H7 (cell line): ENCODE measurements around the gene C12orf75. TPM values are rescaled to one million over a fixed set of nuclear protein-coding genes. Genes with fewer than 3 reads are reported as not detected.
"Not testable (repeated sequence)": the region's sequence is repeated elsewhere in the genome, so short reads cannot be mapped to it uniquely, and the experiment has no call there.

Experiments used
- DNase-seq: peaks from one replicate; pipeline ENCODE4 v3.0.0; 2012
- H3K27me3 ChIP-seq: 2 replicates; pipeline ENCODE4 v1.6.0; 2011; ENCODE audit warnings: mild to moderate bottlenecking, low read length; ENCODE audit not compliant: control insufficient read depth, insufficient read depth
- H3K36me3 ChIP-seq: replicated peaks from 2 replicates; pipeline ENCODE4 v1.5.1; 2011; ENCODE audit warnings: low read length; ENCODE audit not compliant: control insufficient read depth, insufficient read depth
- H3K4me3 ChIP-seq: 2 replicates; pipeline ENCODE4 v1.5.1; 2011; ENCODE audit warnings: low read depth, mild to moderate bottlenecking, control low read depth, low read length, moderate library complexity; ENCODE audit not compliant: insufficient read depth
- total RNA-seq: library from RNA; depleted of rRNA; stranded (reverse); fragments of >200 nt; shearing (Covaris generic); gene quantifications from 2 replicates; pipeline ENCODE4 v1.2.3, GENCODE V29; 2014

C12orf75 gene
- total RNA-seq, 1 experiment from 2014 or later, result 7.7 TPM

GRCh38 chr12:105300883-105301282, 29.6 kb upstream of the C12orf75 start:
- no peaks in the 10 kb centered on the region for H3K27me3 ChIP-seq
- H3K36me3 ChIP-seq, result no peaks in the 10 kb centered on the region
- H3K4me3 ChIP-seq, result no peak overlapping the region
- no peak for DNase-seq

DNA sequence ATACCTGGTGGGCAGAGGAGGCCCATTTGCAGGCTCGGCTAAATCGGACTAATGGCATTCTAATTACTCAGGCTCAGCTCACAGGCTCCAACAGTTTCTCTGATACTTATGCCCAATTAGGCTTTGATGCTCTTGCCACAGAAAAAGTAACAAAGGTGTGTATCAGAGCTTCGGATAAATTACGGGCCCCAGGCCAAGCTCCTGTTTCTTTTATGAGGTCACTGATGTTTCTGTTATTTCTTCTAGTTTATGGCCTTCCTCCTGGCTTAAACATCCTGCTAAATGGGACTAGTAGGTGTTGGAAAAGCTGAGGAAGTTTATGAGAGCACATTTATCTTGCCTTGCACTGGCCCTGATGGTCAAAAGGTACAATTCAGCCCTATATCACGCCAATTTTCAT, 28.8 kb upstream of the C12orf75 start:
- Histone ChIP-seq H3K36me3 (no peaks in the 10 kb centered on the region), H3K27me3 (no peaks in the 10 kb centered on the region), H3K4me3 (no peak overlapping the region)
- no peak for DNase-seq

DNA sequence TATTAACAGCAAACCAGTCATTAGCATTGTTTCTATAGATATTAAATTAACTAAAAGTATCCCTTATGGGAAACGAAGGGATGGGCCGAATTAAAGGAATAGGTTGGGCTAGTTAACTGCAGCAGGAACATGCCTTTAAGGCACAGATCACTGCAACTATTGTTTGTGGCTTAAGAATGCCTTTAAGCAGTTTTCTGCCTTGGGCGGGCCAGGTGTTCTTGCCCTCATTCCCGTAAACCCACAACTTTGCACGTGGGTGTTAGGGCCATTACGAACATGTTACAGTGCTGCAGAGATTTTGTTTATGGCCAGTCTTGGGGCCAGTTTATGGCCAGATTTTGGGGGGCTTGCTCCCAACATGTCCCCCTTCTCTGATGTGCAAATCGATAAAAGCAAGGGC, 27.5 kb upstream of the C12orf75 start:
- H3K4me3 ChIP-seq, H3K27me3 ChIP-seq, DNase-seq, H3K36me3 ChIP-seq: not testable (repeated sequence)

DNA sequence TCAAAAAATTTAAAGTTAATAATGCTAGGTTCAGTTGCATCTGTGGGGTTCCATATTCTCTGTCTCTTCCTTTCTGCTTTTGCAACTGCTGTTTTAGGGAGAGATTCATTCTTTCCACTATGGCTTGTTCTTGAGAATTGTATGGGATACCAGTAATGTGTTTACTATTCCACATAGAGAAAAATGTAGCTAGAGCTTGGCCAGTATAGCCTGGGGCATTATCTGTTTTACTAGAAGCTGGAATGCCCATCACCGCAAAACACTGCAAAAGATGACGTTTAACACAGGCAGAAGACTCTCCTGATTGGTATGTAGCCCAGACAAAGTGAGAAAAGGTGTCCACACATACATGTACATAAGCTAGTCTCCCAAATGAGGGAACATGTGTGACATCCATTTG, 25.9 kb upstream of the C12orf75 start:
- DNase-seq, H3K27me3 ChIP-seq, H3K4me3 ChIP-seq, H3K36me3 ChIP-seq: not testable (repeated sequence)

GRCh38 chr12:105307601-105308314, 22.7 kb upstream of the C12orf75 start:
- H3K4me3 ChIP-seq, H3K27me3 ChIP-seq, H3K36me3 ChIP-seq, DNase-seq: not testable (repeated sequence)

DNA sequence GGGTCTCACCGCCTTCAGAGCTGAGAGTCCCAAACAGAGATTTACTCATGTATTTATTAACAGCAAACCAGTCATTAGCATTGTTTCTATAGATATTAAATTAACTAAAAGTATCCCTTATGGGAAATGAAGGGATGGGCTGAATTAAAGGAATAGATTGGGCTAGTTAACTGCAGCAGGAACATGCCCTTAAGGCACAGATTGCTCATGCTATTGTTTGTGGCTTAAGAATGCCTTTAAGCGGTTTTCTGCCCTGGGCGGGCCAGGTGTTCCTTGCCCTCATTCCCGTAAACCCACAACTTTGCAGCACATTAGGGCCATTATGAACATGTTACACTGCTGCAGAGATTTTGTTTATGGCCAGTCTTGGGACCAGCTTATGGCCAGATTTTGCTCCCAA, 21.7 kb upstream of the C12orf75 start:
- not testable (repeated sequence) for H3K36me3 ChIP-seq, DNase-seq, H3K4me3 ChIP-seq, H3K27me3 ChIP-seq

DNA sequence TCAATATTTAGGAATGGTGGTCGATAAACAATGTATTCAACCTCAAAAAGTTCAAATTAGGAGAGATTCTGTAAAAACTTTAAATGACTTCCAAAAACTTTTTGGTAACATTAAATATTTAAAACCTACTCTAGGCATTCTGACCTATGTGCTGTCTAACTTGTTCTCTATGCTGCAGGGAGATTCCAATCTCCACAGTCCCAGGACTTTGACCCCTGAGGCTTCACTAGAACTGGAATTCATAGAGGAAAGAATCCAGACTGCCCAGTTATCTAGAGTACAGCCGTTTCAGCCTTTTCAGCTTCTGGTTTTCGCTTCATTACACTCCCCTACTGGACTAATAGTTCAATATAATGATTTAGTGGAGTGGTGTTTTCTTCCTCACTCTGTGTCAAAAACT, 21.1 kb upstream of the C12orf75 start:
- not testable (repeated sequence) for H3K27me3 ChIP-seq, DNase-seq, H3K4me3 ChIP-seq, H3K36me3 ChIP-seq

DNA sequence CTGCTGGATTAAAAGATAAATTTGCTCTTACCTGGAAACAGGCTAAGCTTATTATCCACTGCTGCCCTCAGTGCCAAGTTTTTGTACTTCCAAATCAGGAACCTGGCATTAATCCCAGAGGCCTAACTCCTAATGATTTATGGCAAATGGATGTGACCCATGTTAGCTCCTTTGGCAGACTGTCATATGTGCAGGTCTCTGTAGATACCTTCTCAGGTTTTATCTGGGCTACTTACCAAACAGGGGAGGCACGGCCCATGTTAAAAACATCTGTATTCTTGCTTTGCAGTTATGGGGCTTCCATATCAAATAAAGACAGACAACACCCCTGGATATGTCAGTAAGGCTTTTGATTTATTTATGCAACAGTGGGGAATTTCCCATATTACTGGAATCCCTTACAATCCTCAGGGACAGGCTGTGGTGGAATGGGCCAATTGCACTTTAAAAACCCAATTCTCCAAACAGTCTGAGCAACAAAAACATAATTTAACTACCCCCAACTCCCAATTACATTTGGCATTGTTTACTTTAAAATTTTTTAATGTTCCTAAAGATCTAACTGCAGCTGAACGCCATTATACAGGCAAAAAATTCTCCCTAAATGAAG, 19.9 kb upstream of the C12orf75 start:
- H3K36me3 ChIP-seq, H3K4me3 ChIP-seq, H3K27me3 ChIP-seq: not testable (repeated sequence)

DNA sequence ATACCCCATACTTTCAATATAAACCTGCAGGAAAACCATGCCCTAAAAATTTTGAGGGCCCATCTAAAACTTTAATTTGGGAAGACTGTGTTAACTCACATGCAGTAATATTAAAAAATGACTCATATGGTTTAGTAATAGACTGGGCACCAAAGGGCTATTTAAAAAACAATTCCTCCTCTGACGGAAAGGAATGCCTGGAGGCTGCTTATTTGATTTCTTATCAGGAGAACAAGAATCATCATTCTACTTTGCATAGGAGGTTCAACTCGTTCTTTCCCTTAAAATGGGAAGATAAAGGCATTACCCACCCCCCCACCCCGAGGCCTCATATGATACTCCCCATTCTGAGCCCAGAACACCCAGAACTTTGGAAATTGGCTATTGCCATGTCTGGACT, 18.6 kb upstream of the C12orf75 start:
- H3K36me3 ChIP-seq, H3K27me3 ChIP-seq, H3K4me3 ChIP-seq, DNase-seq: not testable (repeated sequence)

More for the DNA sequence above, 19.9 kb upstream of the C12orf75 start:
- DNase-seq, result not testable (repeated sequence)

DNA sequence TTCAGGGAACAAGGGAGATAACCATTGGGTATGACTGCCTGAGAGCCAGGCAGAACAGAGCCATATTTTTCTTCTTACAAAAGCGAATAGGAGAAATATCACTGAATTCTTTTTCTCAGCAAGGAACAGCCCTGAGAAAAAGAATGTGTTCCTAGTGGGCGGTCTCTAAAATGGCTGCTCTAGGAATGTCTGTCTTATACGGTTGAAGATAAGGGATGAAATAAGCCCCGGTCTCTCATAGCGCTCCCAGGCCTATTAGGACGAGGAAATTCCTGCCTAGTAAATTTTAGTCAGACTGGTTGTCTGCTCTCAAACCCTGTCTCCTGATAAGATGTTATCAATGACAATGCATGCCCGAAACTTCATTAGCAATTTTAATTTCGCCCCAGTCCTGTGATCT, 16.7 kb upstream of the C12orf75 start:
- H3K36me3 ChIP-seq, H3K4me3 ChIP-seq, H3K27me3 ChIP-seq, DNase-seq: not testable (repeated sequence)

DNA sequence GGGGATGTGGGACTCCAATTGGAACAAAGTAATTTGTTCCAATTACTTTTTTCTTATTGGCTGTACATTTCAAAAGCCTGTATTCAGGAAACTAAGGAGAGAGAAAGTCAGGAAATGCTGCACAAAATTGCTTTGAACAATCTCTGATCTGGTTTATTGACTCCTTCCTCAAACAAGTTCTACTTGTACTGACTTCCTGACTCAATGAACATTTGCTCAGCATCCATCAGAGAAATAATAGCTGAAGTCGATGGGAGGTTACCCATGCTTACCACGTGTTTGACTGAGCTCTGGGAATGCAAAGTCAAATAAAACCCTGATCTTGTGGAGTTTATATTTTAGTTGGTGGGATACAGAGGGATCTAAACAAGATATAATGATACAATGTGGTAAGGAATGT, 15.4 kb upstream of the C12orf75 start:
- Histone ChIP-seq H3K36me3 (no peaks in the 10 kb centered on the region), H3K4me3 (no peak overlapping the region), H3K27me3 (no peaks in the 10 kb centered on the region)
- no peak for DNase-seq

- no peak for DNase-seq
- Histone ChIP-seq H3K27me3 (no peaks in the 10 kb centered on the region), H3K4me3 (no peak overlapping the region), H3K36me3 (no peaks in the 10 kb centered on the region)
These were observed 14.8 kb upstream of the C12orf75 start for GRCh38 chr12:105315726-105316125.

DNA sequence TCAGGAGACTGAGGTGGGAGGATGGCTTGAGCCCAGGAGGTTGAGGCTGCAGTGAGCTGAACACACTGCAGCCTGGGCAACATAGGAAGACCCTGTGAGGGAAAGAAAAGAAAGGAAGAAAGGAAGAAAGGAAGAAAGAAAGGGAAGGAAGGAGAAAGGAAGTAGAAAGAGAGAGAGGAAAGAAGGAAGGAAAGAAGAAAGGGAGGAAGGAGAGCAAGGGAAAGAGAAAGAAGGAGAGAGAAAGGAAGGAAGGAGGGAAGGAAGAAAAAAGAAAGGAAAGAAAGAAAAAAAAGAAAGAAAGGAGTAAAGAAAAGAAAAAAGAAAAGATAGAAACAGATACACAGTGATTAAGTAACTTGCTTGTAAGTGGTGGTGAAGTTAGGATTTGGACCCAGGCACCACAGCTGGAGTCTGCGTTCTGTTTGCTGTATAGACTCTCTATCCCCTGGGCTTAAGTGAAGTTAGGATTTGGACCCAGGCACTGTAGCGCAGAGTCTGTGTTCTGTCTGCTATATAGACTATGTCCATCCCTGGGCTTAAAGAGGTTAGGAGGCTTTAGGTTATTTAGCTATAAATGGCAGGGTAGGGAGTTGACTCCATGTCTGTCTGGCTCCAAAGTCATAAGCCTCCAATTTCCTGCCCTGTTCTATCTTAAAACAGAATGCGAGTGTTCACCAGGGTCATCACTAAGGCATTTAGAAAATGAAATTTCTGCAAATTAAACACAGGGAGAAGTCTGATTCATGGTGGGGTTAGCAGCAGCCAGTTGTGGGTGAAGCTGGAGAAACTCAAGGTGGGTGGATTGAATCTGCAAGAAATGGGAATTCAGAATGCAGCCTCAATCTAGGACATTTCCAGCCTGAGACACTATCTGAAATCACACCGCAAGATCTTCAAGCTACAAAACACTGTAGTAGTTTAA, 13.3 kb upstream of the C12orf75 start:
- Histone ChIP-seq H3K27me3 (no peaks in the 10 kb centered on the region), H3K4me3 (no peak overlapping the region), H3K36me3 (no peaks in the 10 kb centered on the region)
- no peak for DNase-seq

- H3K27me3 ChIP-seq, result no peaks in the 10 kb centered on the region
These were observed 12.4 kb upstream of the C12orf75 start for GRCh38 chr12:105317942-105318621.

More at GRCh38 chr12:105317942-105318621, 12.4 kb upstream of the C12orf75 start:
- Histone ChIP-seq H3K4me3 (no peak overlapping the region), H3K36me3 (no peaks in the 10 kb centered on the region)
- no peak for DNase-seq
